IPS-NIHi11 (cell line): ENCODE results near the gene DHRS7B.
"Not testable (repeated sequence)": the region's sequence is repeated elsewhere in the genome, so short reads cannot be mapped to it uniquely, and the experiment has no call there.

ENCODE experiments used
- DNase-seq: peaks from one replicate; pipeline ENCODE4 v3.0.0; 2012; ENCODE audit warnings: mixed read lengths, low spot score

DHRS7B gene

GRCh38 chr17:21126645-21127508 is at the start of gene DHRS7B:
Gene DHRS7B (plus strand): TSS chr17:21126964. CDS start chr17:21126972, 8 bp downstream.
- peak; percentile 98 for DNase-seq

- DNase-seq: no peak
Measured at GRCh38 chr17:21077281-21077680, 49.5 kb upstream of the DHRS7B start.

DNA sequence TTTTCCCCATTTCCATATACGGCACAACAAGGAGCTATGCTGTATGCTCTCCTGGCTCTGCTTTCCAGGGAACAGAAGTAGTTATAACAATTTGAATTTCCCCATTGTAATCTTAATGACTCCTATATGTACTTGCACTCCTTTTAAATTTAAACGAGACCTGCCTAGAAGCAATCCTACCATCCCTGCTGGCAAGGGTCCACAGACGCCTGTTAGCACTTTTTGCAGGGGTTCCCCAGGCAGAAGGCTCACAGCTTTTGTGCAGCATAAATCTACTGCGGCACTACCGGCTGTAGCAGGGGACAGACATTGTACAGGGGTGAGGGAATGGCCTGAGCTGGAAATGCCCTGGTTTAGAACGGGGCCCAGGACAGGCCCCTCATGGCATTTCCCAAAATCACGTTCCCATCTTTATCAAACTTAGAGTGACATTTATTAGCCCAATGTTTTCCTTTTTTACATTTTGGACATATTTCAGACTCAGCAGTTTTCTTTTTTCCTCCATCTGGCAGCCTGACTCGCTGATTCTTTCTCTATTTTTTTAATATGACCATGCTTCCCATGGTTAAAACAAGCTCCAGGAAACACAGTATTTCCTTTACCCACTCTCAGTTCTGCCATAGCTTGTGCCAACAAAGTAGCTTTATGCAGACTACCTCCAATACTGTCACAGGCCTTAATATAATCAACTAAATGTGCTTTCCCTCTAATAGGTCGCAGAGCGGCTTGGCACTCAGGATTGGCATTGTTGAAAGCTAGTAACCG is 48.6 kb upstream of the DHRS7B start:
- DNase-seq: no peak

DNA sequence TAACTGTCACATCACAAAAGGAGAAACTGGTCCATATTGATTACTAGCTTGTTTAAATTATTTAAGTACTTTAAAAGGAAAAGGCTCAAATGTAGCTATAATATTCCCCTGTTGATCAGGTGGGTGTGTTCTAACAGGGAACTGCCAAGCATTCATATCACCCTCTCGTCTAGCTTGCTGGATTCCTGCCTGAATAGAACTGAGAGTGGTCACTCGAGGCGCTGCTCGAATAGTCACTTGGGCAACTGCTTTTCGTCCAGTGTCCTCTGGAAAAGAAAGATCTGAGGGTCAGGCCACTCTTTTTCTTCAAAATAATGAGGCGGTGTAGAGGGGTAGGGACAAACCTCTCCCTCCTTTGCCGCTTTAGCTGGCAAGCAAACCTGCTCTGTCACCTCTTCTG is 47.6 kb upstream of the DHRS7B start:
- no peak for DNase-seq

DNA sequence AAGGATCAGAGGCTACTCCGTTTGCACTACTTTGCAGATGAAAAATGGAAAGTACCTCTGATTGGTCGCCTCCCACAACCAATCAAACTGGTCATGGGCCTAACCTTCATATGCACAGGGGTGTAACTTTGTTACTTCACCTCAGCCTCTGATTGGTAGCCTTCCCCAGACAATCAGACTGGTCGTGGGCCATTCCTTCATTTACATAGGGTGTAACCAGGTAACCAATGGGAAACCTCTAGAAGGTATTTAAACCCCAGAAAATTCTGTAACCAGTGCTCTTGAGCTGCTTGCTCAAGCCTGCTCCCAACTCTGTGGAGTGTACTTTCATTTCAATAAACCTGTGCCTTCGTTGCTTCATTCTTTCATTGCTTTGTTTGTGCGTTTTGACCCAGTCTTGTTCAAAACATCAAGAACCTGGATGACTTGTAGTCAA is 44.7 kb upstream of the DHRS7B start:
- no peak for DNase-seq

- DNase-seq: not testable (repeated sequence)
Measured at GRCh38 chr17:21085280-21085679, 41.5 kb upstream of the DHRS7B start.

GRCh38 chr17:21085707-21086106 is 41.1 kb upstream of the DHRS7B start:
- no peak for DNase-seq

DNA sequence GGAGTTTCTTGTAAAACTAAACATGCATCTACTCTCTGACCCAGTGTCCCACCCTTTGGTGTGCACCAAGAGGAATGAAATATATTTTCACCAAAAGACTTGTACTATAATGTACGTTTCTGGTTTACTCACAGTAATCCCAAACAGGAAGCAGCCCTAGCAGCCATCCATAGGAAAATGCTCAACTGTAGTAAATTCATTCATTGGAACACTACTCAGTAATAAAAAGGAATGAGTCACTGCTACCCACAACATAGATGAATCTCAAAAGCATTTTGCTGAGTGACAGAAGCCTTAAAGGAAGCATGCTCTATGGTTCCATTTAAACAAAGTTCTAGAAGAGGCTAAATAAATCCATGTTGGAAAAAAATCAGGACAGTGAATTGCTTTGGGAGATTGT is 37.6 kb upstream of the DHRS7B start:
- no peak for DNase-seq

DNA sequence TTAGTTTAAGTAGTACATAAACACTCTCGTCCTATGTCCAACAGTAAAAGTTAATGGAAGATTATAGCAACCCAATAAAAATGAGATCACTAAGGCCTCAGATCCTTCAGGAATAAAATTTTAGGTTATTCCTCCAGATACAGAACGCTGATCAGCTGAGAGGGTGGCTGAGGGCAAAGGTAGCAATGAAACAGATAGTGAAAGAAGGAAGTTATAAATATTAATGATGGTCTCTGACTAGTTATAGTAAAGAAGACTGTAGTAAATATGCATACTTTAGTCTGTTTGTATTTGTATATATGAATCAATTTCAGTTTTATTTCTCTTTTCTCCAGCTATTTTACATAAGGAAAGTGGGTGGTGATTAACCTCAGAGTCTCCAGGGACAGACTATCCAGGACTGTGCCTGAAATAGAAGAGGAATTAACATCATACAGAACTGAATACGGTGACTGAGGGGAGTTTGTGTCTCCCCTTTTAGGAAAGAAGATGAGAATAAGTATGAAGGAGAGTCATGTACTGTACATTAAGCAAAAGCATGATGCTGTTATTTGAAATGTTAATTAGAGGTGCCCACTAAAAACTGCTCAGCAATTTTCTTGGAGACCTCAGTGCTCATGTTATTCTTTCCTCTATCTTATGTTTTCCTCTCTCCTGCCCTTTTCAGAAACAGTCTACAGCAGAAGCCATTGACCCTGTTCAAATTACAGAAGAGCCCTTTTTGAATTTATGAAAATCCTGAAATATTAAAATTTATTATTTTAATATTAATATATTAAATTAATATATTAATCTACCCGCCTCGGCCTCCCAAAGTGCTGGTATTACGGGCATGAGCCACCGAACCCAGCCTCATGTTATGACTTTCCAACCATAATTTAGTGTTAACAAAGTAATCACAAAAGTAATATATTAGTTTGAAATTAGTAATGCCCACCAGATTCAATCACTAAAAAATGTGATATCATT is 36.5 kb upstream of the DHRS7B start:
- DNase-seq: no peak

DNA sequence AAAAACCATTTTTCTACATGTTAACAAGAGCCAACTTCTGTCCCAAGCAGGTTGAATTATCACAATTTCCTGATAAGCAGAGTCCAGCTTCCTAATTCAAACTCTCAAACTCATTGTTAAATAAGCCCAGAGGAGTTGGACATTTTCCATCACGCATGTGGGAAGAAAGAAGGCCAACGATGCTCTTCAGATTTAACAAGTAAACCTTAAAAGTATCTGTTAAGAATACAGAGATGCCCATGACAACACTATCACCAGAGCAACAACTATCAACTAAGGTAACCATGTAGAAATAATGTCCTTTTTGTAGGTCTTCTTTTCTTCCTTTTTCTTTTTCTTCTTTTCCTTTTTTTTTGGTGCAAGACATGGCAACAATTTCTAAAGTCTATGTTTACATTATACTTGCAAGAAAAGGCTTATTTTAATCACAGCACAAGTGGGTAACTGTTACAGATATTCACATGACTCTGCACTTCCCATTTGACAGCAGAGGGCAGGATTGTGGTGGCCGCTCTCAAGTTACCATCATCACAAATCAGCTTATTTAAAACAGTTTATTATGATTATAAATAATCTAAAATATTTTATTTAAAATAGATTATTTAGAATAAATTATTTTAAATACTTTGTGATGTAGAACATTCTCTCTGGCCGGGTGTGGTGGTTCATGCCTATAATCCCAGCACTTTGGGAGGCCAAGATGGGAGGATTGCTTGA is 35.7 kb upstream of the DHRS7B start:
- DNase-seq: peak; percentile 26

- DNase-seq: no peak
Measured at GRCh38 chr17:21094298-21094704, 32.5 kb upstream of the DHRS7B start.

- no peak for DNase-seq
Measured at GRCh38 chr17:21095735-21096134, 31.0 kb upstream of the DHRS7B start.

DNA sequence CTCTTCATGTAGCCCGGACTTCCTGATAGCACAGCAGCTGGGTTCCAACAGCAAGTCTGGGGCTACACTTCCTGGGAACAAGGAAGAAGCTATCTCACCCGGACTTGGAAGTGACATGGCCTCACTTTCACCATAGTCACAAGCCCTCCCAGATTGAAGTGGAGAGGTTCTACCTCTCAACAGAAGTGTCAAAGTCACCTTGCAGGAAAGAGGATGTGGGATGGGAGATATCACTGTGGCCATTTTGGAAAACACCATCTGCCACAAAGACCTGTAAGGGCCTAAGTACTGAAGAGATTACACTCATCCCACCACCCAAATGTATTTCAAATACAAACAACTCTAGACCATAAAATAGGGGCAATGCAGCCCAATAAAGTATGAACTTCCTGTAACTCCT is 29.9 kb upstream of the DHRS7B start:
- DNase-seq: no peak

- peak; percentile 88 for DNase-seq
Measured at GRCh38 chr17:21098934-21099689, 27.7 kb upstream of the DHRS7B start.

DNA sequence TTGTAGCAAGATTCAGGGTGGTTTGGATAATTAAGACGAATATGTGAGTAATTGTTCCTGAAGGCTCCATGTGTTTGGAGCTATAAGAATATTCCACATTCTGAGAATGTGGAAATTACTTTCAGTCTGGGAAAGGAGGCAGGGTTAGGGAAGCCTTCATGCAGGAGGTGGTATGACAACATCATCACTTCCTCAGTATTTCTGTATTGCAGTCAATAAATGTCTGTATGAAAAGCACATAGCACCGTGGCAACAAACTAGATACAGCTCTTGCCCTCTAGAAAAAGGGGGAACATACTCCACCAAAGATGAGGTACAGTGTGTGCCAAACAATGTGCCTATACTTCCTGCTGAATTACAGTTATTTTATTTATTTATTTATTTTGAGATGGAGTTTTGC is 26.1 kb upstream of the DHRS7B start:
- no peak for DNase-seq

DNA sequence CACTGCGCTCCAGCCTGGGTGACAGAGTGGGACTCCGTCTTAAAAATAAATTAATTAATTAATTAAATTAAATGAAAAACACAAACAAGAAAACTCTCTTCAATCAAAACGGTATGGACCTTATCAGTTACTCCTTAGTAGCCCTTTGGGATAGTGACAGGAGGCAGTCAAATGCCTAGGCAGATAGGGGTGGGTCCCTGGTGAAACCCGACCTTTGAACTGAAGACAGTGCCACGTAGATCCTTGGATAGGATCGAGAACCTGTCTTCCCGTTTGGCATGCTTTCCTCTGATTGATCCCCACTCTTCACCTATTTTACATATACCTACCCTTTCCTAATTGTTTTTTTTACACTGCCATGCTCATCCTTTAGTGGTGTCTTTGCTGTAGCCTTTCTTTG is 22.2 kb upstream of the DHRS7B start:
- no peak for DNase-seq

DNA sequence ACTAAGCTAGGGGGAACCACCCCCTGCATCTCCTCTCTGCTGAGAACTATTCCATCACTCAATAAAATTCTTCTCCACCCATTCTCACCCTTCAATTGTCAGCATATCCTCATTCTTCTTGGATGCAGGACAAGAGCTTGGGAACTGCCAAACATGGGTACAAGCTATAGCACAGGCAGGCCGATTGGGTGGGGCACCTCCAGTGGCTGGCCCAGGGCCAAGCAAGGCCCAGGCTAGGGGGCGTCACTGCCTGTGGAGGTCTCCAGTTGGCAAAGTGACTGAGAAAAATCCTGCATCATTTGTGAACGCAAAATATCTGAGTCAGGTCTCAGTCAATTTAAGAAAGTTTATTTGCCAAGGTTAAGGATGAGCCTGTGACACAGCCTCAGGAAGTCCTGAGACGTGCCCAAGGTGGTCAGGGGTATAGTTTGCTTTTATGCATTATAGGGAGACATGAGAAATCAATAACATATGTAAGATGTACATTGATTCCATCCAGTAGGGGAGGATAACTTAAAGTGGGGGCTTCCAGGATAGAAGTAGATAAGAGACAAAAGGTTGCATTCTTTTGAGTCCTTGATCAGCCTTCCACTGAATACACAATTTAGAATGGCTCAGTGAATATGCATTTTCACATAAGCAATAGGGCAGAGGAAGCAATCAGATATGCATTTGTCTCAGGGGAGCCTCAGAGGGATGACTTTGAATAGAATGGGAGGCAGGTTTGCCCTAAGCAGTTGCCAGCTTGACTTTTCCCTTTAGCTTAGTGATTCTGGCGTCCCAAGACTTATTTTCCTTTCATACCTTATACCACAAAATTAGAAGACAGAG is 21.5 kb upstream of the DHRS7B start:
- DNase-seq: no peak

DNA sequence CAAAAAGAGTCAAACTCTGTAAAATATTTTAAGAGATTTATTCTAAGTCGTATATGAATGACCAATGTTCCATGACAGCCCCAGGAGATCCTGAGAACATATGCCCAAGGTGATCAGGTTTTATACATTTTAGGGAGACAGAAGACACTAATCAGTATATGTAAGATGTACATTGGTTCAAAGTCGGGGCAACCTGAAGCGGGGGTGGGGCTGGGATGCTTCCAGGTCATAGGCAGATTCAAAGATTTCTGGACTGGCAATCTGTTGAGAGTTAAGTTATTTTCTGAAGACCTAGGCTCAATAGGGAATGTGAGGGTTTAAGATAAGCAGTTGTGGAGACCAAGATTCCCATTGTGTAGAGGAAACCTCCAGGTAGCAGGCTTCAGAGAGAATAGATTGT is 20.4 kb upstream of the DHRS7B start:
- no peak for DNase-seq

DNA sequence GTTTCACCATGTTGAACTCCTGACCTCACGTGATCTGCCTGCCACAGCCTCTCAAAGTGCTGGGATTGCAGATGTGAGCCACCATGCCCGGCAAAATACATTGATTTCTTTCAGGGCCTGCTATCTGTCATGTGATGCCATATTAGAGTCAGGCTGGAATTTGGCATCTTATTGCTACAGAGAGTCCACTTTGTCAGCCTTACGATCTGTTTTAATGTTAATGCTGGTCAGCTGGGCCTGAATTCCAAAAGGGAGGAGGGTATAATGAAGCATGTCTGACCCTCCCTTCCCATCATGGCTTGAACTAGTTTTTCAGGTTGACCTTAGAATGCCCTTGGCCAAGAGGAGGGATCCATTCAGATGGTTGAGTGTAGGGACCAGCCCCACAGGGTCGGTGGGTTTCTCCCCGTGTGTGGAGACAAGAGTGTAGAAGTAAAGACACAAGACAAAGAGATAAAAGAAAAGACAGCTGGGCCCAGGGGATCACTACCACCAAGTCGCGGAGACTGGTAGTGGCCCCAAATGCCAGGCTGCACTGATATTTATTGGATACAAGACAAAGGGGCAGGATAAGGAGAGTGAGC is 19.6 kb upstream of the DHRS7B start:
- not testable (repeated sequence) for DNase-seq
